Measurements from ENCODE around the gene GPR137B.

DNA sequence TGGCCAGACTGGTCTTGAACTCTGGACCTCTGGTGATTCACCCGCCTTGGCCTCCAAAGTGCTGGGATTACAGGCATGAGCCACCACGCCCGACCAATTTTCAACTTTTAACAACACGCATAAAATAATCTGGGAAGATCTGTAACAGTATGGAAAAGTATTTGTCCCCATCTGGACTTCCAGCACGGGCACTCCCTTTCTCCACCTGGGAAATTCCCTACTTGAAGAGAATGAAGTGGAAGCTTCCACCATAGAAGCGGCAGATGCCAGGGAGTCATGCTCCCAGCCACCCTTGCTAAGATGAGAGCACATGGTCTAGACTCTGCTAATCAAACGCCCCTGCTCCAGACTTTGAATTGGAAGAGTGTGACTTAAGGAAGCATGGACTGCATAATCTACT, 9.0 kb upstream of the GPR137B start:
- TF ChIP-seq, protein P1, sequence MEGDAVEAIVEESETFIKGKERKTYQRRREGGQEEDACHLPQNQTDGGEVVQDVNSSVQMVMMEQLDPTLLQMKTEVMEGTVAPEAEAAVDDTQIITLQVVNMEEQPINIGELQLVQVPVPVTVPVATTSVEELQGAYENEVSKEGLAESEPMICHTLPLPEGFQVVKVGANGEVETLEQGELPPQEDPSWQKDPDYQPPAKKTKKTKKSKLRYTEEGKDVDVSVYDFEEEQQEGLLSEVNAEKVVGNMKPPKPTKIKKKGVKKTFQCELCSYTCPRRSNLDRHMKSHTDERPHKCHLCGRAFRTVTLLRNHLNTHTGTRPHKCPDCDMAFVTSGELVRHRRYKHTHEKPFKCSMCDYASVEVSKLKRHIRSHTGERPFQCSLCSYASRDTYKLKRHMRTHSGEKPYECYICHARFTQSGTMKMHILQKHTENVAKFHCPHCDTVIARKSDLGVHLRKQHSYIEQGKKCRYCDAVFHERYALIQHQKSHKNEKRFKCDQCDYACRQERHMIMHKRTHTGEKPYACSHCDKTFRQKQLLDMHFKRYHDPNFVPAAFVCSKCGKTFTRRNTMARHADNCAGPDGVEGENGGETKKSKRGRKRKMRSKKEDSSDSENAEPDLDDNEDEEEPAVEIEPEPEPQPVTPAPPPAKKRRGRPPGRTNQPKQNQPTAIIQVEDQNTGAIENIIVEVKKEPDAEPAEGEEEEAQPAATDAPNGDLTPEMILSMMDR (IDR thresholded peaks at IDR 0.05; ENCODE audit: poor library complexity), result no peak
- TF ChIP-seq EZH2 (IDR thresholded peaks at IDR 0.05; ENCODE audit: borderline replicate concordance), result no peak

All from hepatocyte (in vitro differentiated cells).